NCI-H1092 (cell line): ENCODE results near the gene OR1K1.
"Not testable (repeated sequence)": the region's sequence is repeated elsewhere in the genome, so short reads cannot be mapped to it uniquely, and the experiment has no call there.

Experiments
- DNase-seq: peaks from one replicate; lab custom pipeline; 2025; lab: John Stamatoyannopoulos, UW

Gene OR1K1, protein sequence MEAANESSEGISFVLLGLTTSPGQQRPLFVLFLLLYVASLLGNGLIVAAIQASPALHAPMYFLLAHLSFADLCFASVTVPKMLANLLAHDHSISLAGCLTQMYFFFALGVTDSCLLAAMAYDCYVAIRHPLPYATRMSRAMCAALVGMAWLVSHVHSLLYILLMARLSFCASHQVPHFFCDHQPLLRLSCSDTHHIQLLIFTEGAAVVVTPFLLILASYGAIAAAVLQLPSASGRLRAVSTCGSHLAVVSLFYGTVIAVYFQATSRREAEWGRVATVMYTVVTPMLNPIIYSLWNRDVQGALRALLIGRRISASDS

GRCh38 chr9:122800066-122801060 is at the start of gene OR1K1:
OR1K1 (plus strand) TSS chr9:122800123; CDS start chr9:122800123, 0 bp downstream.
- no peak for DNase-seq

DNA sequence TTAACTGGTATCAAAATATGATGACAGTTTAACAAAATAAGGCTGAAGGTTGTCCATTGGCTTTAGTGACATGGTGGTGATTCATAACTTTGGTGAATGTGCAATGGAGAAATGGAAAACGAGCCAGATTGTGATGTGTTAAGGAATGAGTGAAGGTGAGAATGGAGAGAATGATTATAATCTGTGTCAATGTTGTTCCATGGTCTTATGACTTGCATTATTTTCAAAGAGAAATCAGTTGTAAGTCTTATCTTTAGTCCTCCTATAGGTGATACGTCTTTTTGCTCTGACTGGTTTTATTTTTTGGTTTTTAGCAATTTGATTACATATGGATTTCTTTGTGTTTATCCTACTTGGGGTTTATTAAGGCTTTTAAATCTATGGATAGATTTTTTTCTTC is 45.1 kb upstream of the OR1K1 start:
- DNase-seq = no peak

- DNase-seq = no peak
Observed at GRCh38 chr9:122767817-122768216, 32.1 kb upstream of the OR1K1 start.

- no peak for DNase-seq
Observed at GRCh38 chr9:122777052-122777451, 22.9 kb upstream of the OR1K1 start.

DNA sequence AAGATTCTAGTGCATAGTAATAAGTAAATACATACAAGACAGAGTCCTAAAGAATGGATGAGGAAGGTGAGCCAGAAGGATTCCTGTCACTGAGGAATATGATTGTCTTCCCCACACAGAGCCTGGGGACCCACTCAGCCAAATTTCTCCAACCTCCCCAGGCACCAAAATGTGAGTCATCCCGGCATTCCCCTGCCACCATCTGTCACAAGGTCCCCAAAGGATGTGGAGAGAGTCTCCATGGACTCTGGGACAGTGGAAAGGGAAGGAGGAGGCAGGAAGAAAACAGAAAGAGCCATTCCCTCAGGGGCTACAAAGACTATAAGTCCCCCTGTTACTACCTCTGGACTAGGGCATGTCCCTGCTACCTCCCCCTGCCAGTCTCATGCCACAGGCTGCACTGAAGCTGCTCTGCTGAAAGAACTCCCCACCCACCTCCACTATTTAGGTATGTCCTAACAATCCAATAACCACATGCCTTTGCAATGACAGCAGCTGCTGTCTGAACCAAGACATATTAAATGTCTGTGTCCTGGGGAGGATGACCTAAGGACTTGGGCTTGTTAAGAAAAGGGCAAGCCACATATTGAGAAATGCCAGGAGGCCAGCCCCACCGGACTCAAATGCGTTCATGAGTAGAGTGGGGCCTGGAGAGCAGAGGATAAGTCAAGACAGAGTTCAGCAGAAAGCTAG is 21.8 kb upstream of the OR1K1 start:
- DNase-seq = no peak

- no peak for DNase-seq
Observed at GRCh38 chr9:122779181-122779580, 20.7 kb upstream of the OR1K1 start.

DNA sequence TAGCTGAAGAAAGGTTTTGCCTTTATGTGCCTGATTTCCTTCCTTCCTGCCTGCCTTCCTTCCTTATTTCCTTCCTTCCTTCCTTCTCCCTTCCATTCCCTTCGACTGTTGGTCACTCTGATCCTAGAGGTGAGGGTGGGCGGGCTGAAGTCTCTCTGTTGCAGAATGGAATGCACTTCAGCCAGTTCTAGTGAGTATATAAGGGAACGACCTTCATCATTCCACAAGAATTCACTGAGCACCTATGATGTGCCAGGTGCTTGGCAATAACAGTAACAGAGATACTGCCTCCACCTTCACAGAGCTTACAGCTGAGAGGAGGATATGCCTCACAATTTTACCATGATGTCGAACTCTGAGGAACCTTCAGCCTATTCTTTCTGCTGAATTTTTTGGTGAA is 19.9 kb upstream of the OR1K1 start:
- no peak for DNase-seq

GRCh38 chr9:122781671-122782070 is 18.3 kb upstream of the OR1K1 start:
- DNase-seq = no peak

DNA sequence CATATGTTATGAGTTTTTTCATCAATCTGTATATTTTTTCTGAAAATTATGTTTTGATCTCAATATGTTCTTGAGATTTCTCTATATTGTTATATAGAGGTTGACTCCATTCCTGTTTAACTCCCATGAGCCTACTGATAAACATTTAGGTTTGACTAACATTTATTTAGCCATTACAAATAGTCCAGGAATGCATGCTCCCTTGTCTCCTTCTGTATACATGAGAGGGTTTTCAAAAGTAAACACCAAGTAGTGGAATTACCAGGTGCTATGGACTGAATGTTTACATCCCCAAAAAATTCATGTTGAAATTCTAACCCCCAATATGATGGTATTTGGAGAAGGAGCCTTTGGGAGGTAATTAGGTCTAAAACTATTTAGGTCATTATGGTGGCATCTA is 14.7 kb upstream of the OR1K1 start:
- DNase-seq = no peak

GRCh38 chr9:122786338-122786737 is 13.6 kb upstream of the OR1K1 start:
- no peak for DNase-seq

DNA sequence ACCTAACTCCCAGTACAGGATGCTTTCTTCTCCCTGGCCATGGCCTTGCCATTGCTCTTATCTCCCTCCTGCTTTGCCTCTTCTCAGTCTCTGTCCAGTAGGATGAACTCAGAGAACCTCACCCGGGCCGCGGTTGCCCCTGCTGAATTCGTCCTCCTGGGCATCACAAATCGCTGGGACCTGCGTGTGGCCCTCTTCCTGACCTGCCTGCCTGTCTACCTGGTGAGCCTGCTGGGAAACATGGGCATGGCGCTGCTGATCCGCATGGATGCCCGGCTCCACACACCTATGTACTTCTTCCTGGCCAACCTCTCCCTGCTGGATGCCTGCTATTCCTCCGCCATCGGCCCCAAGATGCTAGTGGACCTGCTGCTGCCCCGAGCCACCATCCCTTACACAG is 11.1 kb upstream of the OR1K1 start, which contains the start of gene OR5C1:
OR5C1 (plus strand) TSS at position 103 of the 400 bp plus-strand sequence; CDS start at position 103, 0 bp downstream.
- DNase-seq = no peak

DNA sequence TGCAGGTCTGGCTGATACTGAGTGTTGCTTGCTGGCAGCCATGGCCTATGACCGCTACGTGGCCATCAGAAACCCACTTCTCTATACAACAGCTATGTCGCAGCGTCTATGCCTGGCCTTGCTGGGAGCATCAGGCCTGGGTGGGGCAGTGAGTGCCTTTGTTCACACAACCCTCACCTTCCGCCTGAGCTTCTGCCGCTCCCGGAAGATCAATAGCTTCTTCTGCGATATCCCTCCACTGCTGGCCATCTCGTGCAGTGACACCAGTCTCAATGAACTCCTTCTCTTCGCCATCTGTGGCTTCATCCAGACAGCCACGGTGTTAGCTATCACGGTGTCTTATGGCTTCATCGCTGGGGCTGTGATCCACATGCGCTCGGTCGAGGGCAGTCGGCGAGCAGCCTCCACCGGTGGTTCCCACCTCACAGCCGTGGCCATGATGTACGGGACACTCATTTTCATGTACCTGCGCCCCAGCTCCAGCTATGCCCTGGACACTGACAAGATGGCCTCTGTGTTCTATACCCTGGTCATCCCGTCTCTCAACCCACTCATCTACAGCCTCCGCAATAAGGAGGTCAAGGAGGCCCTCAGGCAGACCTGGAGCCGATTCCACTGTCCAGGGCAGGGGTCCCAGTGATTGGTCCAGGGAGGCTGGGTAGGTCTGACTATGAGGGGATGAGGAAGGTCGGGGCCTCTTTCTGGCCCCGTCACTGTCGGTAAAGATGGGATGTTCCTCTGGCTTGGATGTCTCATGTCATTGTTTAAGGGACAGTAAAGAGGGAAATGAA is 10.5 kb upstream of the OR1K1 start:
- no peak for DNase-seq

- no peak for DNase-seq
Observed at GRCh38 chr9:122791872-122792669, 7.9 kb upstream of the OR1K1 start.

DNA sequence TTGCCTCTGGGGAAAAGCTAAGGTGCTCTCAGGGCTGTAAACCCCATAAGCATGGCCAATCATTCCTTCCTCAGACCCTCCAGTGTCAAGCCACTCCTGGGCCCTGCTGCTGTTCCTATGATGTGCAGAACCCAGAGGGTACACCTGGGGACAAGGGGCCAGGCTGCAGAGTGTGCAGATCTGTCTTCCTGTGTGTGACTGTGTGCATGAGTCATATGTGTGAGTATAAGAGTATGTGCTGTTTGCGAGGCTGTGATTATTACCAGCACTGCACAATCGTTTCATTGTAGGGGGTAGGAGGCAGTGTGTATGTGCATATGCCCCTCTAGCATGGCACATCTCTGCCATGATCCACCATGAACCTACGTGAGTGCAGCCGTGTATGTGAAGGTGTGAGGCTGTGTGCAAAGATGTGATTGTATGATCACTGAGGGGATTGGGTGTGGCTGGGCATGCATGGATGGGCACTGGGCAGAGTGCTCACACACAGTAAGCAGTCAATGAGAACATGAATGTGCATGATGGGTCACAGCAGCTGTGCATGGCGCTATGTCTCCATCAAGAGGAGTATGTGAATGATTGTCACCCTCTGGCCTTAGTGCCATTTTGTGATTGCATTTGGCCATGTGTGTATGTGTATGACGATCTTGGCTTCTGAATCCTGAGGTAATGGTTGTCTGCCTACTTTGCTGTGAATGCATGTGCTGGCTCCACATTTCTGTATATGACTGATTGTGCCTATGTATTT is 2.4 kb upstream of the OR1K1 start:
- DNase-seq = no peak

DNA sequence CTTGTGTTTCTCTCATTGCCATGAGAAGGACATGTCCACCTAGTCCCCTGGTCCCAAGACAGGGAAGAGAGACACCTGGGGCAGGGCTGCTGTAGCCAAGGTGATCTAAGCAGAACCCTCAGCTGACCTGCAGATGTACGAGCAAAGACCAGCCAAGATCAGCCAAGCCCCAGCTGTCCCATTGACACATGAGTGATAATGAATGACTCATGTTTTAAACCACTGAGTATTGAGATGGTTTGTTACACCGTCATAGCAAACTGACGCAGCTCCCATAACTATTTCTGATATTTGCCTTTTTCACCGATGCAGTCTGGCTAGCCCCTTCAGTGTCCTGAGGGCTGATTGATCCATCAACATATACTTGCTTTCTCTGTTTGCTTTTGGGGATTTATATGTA is 6.7 kb downstream of the OR1K1 start:
- DNase-seq = no peak

- DNase-seq = no peak
Observed at GRCh38 chr9:122807271-122807900, 7.5 kb downstream of the OR1K1 start.

- DNase-seq = no peak
Observed at GRCh38 chr9:122808141-122808540, 8.2 kb downstream of the OR1K1 start.

- DNase-seq = not testable (repeated sequence)
Observed at GRCh38 chr9:122809261-122809660, 9.3 kb downstream of the OR1K1 start.

- peak; percentile 60 for DNase-seq
Observed at GRCh38 chr9:122810306-122810946, 10.5 kb downstream of the OR1K1 start.
